Vagina (tissue), 2 donors: ENCODE measurements around the gene ECPAS. TPM values are rescaled to one million over a fixed set of nuclear protein-coding genes. Genes with fewer than 3 reads are reported as not detected.
A peak's percentile ranks its signal among the peaks of the same experiment; 100 is the strongest.

ENCODE experiments used
- DNase-seq, 2 donors: peaks; one replicate each; pipeline ENCODE4 v3.0.0-alpha.2; 2017; ENCODE audit errors: extremely low spot score in 2 of 2
- H3K27ac ChIP-seq: fragments of 200-600 bp; sonication (generic); one replicate; pipeline ENCODE4 v1.5.1; 2019
- H3K27me3 ChIP-seq: fragments of 200-600 bp; sonication (generic); one replicate; pipeline ENCODE4 v1.5.1; 2019
- H3K36me3 ChIP-seq, 2 donors: fragments of 200-600 bp; sonication (generic); one replicate each; pipeline ENCODE4 v1.5.1; 2017 to 2019
- H3K4me1 ChIP-seq: fragments of 200-600 bp; sonication (generic); one replicate; pipeline ENCODE4 v1.5.1; 2019
- H3K4me3 ChIP-seq, 2 donors: fragments of 200-600 bp; sonication (generic); 1 replicate in 1 of 2; 2 replicates in 1 of 2; pipeline ENCODE4 v1.5.1; 2016 to 2019
- H3K9me3 ChIP-seq: fragments of 200-600 bp; sonication (generic); one replicate; pipeline ENCODE4 v1.5.1; 2019
- POLR2A ChIP-seq, 2 donors: fragments of 450-650 bp; IDR thresholded peaks; one replicate each; pipeline ENCODE4 v1.6.1; 2017; ENCODE audit warnings: antibody characterized with exemption in 2 of 2, mild to moderate bottlenecking in 2 of 2, moderate library complexity in 2 of 2
- POLR2AphosphoS5 ChIP-seq, 2 donors: sonication (generic); formaldehyde crosslinking; IDR thresholded peaks; one replicate each; pipeline ENCODE4 v1.9.0; 2017; ENCODE audit warnings: antibody characterized with exemption in 2 of 2, mild to moderate bottlenecking in 2 of 2, low read depth in 1 of 2; ENCODE audit not compliant: insufficient read depth in 1 of 2
- intact Hi-C: fragments of 100-400 bp; cut with DNase I; formaldehyde crosslinking; loops from one replicate; pipeline ENCODE4 v1.15.1; 2023
- total RNA-seq: library from RNA; depleted of rRNA; stranded (reverse); fragments of >200 nt; gene quantifications from one replicate; pipeline ENCODE4 v1.2.3, GENCODE V29; 2016
- TF ChIP-seq, protein P1 (sequence below), 3 experiments: fragments of 450-650 bp in 2 of 3; fragments of 200-600 bp in 1 of 3; sonication (generic) in 1 of 3; IDR thresholded peaks; one replicate each; pipeline ENCODE4 v1.5.1; 2017 to 2019; ENCODE audit warnings: antibody characterized with exemption in 3 of 3, mild to moderate bottlenecking in 2 of 3, moderate library complexity in 2 of 3

Gene ECPAS
- total RNA-seq, 1 donor from 2014 or later, result 62.9 TPM

DNA sequence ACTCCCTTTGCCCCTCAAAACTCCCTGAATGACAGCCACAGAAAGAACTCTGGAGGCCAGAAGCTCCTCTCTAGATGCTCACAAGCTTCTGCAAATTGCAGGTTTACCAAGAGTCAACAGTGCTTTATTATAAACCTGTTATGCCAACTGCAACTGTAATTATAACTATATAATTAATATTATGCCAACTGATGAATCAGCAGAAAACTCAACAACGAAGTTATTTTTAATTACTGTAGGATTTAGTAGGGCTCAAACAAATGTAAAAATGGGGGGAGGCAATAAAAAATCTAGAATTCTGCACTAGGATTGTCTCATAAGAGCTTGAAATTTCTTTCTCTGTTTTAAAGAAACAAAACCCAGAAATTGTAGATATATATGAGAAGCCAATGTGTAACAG lies 117.2 kb downstream of the ECPAS start:
- TF ChIP-seq, protein P1, sequence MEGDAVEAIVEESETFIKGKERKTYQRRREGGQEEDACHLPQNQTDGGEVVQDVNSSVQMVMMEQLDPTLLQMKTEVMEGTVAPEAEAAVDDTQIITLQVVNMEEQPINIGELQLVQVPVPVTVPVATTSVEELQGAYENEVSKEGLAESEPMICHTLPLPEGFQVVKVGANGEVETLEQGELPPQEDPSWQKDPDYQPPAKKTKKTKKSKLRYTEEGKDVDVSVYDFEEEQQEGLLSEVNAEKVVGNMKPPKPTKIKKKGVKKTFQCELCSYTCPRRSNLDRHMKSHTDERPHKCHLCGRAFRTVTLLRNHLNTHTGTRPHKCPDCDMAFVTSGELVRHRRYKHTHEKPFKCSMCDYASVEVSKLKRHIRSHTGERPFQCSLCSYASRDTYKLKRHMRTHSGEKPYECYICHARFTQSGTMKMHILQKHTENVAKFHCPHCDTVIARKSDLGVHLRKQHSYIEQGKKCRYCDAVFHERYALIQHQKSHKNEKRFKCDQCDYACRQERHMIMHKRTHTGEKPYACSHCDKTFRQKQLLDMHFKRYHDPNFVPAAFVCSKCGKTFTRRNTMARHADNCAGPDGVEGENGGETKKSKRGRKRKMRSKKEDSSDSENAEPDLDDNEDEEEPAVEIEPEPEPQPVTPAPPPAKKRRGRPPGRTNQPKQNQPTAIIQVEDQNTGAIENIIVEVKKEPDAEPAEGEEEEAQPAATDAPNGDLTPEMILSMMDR (IDR thresholded peaks at IDR 0.05), result no peak
- TF ChIP-seq POLR2AphosphoS5 (IDR thresholded peaks at IDR 0.05; ENCODE audit: insufficient read depth in 1 of 2, low read depth in 1 of 2) (no peak), POLR2A (IDR thresholded peaks at IDR 0.05) (no peak)

DNA sequence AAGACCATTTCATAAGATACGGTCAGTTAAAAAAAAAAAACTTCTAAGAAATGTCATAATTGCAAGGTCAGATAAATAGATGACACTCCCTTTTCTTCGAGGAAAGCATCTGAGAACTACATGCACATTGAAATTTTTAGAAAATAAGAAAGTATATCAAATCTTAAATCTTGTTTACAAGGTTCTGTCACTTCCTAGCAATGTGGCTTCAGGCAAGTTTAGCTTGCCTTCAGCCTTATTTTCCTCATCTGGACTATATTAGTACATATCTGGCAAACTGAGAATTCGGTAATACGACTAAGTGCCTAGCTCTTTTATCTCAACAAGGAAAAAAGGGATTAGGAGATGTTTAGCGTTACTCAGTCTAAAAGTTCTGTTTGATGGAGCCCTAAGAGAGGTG lies 121.7 kb downstream of the ECPAS start:
- TF ChIP-seq, protein P1 (IDR thresholded peaks at IDR 0.05), result no peak
- TF ChIP-seq POLR2AphosphoS5 (IDR thresholded peaks at IDR 0.05; ENCODE audit: insufficient read depth in 1 of 2, low read depth in 1 of 2) (no peak), POLR2A (IDR thresholded peaks at IDR 0.05) (no peak)
- Histone ChIP-seq H3K4me1 (no peaks in the 10 kb centered on the region), H3K27ac (no peak overlapping the region), H3K9me3 (no peaks in the 10 kb centered on the region), H3K27me3 (no peaks in the 10 kb centered on the region), H3K4me3 (no peak overlapping the region), H3K36me3 (peaks cover 0 to 45% of the 10 kb centered on the region in 2 donors)
- intact Hi-C loops, result no loop called here
- DNase-seq, result no peak

More for the DNA sequence above, 117.2 kb downstream of the ECPAS start:
- Histone ChIP-seq H3K4me3 (no peak overlapping the region), H3K36me3 (peaks cover 0 to 83% of the 10 kb centered on the region in 2 donors), H3K27me3 (no peaks in the 10 kb centered on the region), H3K9me3 (no peaks in the 10 kb centered on the region), H3K27ac (no peak overlapping the region), H3K4me1 (no peaks in the 10 kb centered on the region)
- DNase-seq, result no peak
- intact Hi-C loops, result no loop called here

DNA sequence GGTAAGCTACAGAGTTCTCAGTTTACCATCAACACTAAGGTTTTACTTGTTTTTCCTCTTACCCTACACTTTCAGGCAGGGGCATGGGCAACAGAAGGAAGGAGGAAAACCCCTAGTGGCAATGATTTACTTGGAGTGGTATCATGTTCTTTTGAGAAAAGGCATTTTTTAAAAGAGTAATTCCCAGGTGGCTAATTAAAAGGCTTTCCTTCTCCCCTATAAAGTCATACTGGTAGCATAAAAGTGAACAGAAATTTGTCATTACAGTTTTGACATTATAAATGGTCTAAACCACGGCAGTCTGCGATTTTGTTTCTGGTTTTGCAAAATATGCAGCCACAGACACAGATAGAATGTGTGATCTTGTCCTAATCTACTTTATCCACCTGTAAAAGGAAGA lies 123.3 kb downstream of the ECPAS start:
- H3K27me3 ChIP-seq, result no peaks in the 10 kb centered on the region
- H3K4me1 ChIP-seq, result peaks cover 7% of the 10 kb centered on the region
- H3K27ac ChIP-seq, result no peak overlapping the region
- H3K4me3 ChIP-seq, result no peak overlapping the region
- TF ChIP-seq POLR2AphosphoS5 (IDR thresholded peaks at IDR 0.05; ENCODE audit: insufficient read depth in 1 of 2, low read depth in 1 of 2) (no peak), POLR2A (IDR thresholded peaks at IDR 0.05) (no peak)
- TF ChIP-seq, protein P1 (IDR thresholded peaks at IDR 0.05), result no peak
- H3K9me3 ChIP-seq, result no peaks in the 10 kb centered on the region
- no peak for DNase-seq
- intact Hi-C loops, result no loop called here
- H3K36me3 ChIP-seq, result peaks cover 0 to 29% of the 10 kb centered on the region in 2 donors

DNA sequence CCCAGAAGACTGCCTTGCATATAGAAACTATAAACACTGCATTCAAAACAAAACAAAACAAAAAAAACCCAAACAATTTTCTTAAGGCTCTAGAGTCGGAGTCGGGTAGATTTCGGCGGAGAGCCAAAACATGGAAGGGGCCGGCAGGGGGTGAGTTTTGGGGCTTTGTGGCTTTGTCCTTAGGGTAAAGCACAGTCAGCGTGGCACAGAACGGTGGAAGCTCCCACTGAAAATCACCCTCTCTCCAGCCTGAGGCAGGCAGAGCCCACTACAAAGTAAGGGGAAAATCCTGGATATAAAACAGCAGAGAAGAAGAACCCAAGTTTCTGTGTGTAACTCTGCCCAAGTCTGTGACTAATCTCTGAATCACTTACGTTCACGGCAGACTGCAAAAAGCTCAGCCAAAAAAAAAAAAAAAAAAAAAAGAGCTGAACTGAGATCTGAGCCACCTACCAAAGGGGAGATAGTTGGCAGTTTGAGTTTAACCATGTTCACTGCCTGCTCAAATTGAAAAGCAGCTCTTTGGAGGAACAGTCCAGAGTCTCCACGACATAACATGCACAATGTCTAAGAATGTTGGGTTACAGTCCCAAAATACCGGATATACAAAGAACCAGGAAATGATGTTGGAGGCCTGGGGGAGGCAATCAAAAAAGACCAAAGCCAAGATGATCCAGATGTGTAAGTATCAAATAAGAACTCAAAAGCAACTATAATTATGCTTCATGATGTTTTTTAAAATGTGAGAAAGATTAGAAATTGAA lies 127.5 kb downstream of the ECPAS start:
- intact Hi-C loops, result no loop called here
- Histone ChIP-seq H3K4me1 (peaks cover 9% of the 10 kb centered on the region), H3K9me3 (no peaks in the 10 kb centered on the region), H3K27ac (peak overlapping the region; percentile 73), H3K4me3 (peak overlapping the region; percentile 29 to 33), H3K36me3 (peaks cover 0 to 6% of the 10 kb centered on the region in 2 donors), H3K27me3 (no peaks in the 10 kb centered on the region)
- DNase-seq, result no peak
- TF ChIP-seq POLR2AphosphoS5 (IDR thresholded peaks at IDR 0.05; ENCODE audit: insufficient read depth in 1 of 2, low read depth in 1 of 2) (no peak), POLR2A (IDR thresholded peaks at IDR 0.05) (no peak)
- TF ChIP-seq, protein P1 (IDR thresholded peaks at IDR 0.05), result no peak

DNA sequence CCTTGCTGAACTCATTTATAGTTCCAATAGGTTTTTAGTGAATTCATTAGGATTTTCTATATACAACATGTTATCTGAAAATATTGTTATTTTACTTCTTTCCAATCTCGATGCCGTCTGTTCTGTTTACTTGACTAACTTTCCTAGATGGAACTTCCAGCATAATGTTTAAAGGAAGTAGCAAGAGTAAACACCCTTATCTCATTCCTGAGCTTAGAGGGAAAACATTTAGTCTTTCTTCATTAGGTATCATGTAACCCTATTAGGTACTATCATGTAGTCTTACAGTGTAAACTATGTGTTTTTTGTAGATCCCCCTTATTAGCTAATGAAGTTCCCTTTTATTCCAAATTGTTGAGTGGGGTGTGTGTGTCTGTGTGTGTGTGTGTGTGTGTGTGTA lies 131.6 kb downstream of the ECPAS start:
- Histone ChIP-seq H3K4me1 (peaks cover 9% of the 10 kb centered on the region), H3K9me3 (no peaks in the 10 kb centered on the region), H3K27me3 (no peaks in the 10 kb centered on the region), H3K27ac (no peak overlapping the region), H3K36me3 (no peaks in the 10 kb centered on the region), H3K4me3 (no peak overlapping the region)
- DNase-seq, result no peak
- TF ChIP-seq POLR2AphosphoS5 (IDR thresholded peaks at IDR 0.05; ENCODE audit: insufficient read depth in 1 of 2, low read depth in 1 of 2) (no peak), POLR2A (IDR thresholded peaks at IDR 0.05) (no peak)
- TF ChIP-seq, protein P1 (IDR thresholded peaks at IDR 0.05), result no peak
- intact Hi-C loops, result no loop called here
